Cardiac ventricle fibroblast (primary cell): ENCODE measurements around the gene DUSP28. TPM values are rescaled to one million over a fixed set of nuclear protein-coding genes. Genes with fewer than 3 reads are reported as not detected.

Experiments used
- total RNA-seq: library from RNA; depleted of rRNA; stranded (reverse); fragments of >200 nt; gene quantifications from 2 replicates; pipeline ENCODE4 v1.2.3, GENCODE V29; 2015

The DUSP28 gene, protein sequence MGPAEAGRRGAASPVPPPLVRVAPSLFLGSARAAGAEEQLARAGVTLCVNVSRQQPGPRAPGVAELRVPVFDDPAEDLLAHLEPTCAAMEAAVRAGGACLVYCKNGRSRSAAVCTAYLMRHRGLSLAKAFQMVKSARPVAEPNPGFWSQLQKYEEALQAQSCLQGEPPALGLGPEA
- total RNA-seq: 3.3 and 7.2 TPM in 2 replicates

DNA sequence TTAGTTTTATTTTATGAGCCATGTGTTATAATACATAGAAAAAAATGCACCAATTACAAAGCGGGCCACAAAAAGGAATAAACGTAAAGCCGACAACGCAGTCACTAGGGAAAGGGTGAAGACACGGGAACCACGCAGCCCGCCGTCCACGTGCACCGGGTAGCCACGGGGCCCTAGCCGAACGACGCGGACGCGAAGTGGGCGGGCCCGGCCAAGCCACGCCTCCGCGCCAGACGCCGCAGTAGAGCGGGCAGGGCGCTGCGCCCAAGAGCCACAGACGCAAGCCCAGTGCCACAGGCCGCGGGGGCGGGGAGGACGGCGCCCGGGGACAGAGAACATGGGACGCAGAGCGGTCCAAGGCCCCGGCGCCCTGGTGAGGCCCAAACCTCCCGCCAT, at the start of gene DUSP28:
TSS of gene DUSP28 (plus strand) at position 274 of the 396 bp plus-strand sequence. CDS start 328 bp downstream, outside the sequence.

DNA sequence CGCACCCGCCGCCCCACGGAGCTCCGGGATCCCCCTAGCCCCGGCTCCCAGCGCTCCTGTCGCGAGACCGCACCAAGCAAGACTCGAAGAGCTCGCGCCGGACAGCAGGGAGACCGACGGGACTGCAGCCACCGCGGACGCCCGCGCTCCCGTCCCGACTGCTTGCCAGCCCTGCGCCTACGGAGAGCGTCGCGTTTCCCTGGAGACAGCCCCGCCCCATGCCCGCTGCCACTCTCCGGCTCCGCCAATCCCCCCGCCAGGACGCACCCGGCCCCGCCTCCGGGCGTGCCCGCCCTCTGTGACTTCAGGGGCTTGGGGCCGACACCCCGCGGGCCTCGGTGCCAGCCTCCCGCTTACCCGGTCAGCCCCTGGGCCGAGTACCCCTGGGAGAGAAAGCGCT, 2.3 kb upstream of the DUSP28 start, which contains the start of gene ANKMY1:
TSS of gene ANKMY1 (minus strand) at position 181 of the 400 bp plus-strand sequence. CDS start 653 bp downstream, outside the sequence.

GRCh38 chr2:240567872-240568677, 7.9 kb downstream of the DUSP28 start, which contains the start of gene RNPEPL1:
Gene RNPEPL1, plus strand, starts transcription at chr2:240568484. Its CDS starts 103 bp downstream, at chr2:240568587.

GRCh38 chr2:240586198-240586918, 26.2 kb downstream of the DUSP28 start, which contains the start of gene CAPN10:
Gene CAPN10, plus strand, starts transcription at chr2:240586734. Its CDS starts 178 bp downstream, at chr2:240586912.

Other genes with a start within 250 kb of the DUSP28 start
- 248 and 255 TPM in 2 replicates for gene GPC1, start 124.7 kb upstream of the DUSP28 start, total RNA-seq
- gene ANKMY1, start 2.4 kb upstream of the DUSP28 start, total RNA-seq: 5.4 and 6.3 TPM in 2 replicates
- gene RNPEPL1, start 8.1 kb downstream of the DUSP28 start, total RNA-seq: 25.7 and 32.1 TPM in 2 replicates
- 4.1 and 8.3 TPM in 2 replicates for gene CAPN10, start 26.4 kb downstream of the DUSP28 start, total RNA-seq
- not detected in 2 replicates for gene GPR35, start 65.1 kb downstream of the DUSP28 start, total RNA-seq
- gene AQP12B, start 122.5 kb downstream of the DUSP28 start, total RNA-seq: not detected in 2 replicates
- not detected in 2 replicates for gene AQP12A, start 131.5 kb downstream of the DUSP28 start, total RNA-seq